Tibial nerve (tissue), 4 donors: ENCODE results near the gene RAB11FIP2. TPM values are rescaled to one million over a fixed set of nuclear protein-coding genes. Genes with fewer than 3 reads are reported as not detected.

Experiments
- DNase-seq, 2 donors: peaks; one replicate each; pipeline ENCODE4 v3.0.0-alpha.2; 2019; ENCODE audit warnings: low spot score in 2 of 2
- H3K27ac ChIP-seq, 4 donors: fragments of 200-600 bp; sonication (generic) in 3 of 4; one replicate each; pipeline ENCODE4 v1.5.1; 2017 to 2019; ENCODE audit warnings: mild to moderate bottlenecking in 1 of 4
- H3K27me3 ChIP-seq, 2 donors: fragments of 200-600 bp; sonication (generic) in 1 of 2; one replicate each; pipeline versions ENCODE4 v1.5.1 to v1.6.0; 2017 to 2019
- H3K36me3 ChIP-seq, 3 donors: fragments of 200-600 bp; sonication (generic); one replicate each; pipeline ENCODE4 v1.5.1; 2018 to 2019
- H3K4me1 ChIP-seq, 4 donors: fragments of 200-600 bp; sonication (generic) in 3 of 4; one replicate each; pipeline ENCODE4 v1.5.1; 2017 to 2019
- H3K4me3 ChIP-seq, 4 donors: fragments of 200-600 bp; sonication (generic) in 3 of 4; one replicate each; pipeline ENCODE4 v1.5.1; 2017 to 2019; ENCODE audit warnings: mild to moderate bottlenecking in 1 of 4, moderate library complexity in 1 of 4
- H3K9me3 ChIP-seq, 4 donors: fragments of 200-600 bp; sonication (generic) in 3 of 4; one replicate each; pipeline ENCODE4 v1.5.1; 2017 to 2019
- CTCF ChIP-seq, 5 experiments: fragments of 200-600 bp in 3 of 5; fragments of 450-650 bp in 2 of 5; sonication (generic) in 3 of 5; IDR thresholded peaks; one replicate each; pipeline ENCODE4 v1.5.1; 2016 to 2019; ENCODE audit warnings: antibody characterized with exemption in 5 of 5, mild to moderate bottlenecking in 3 of 5, moderate library complexity in 2 of 5
- EP300 ChIP-seq, 2 donors: sonication (generic); formaldehyde crosslinking; IDR thresholded peaks; one replicate each; pipeline ENCODE4 v1.6.1; 2017; ENCODE audit warnings: antibody characterized with exemption in 2 of 2, mild to moderate bottlenecking in 1 of 2
- POLR2A ChIP-seq, 2 donors: fragments of 450-650 bp; IDR thresholded peaks; one replicate each; pipeline ENCODE4 v1.6.1; 2017; ENCODE audit warnings: antibody characterized with exemption in 2 of 2, mild to moderate bottlenecking in 2 of 2, moderate library complexity in 2 of 2
- WGBS, 2 donors: methylation state at CpG; one replicate each; pipeline ENCODE4 v1.1.5; 2018; 5-methylcytosine and 5-hydroxymethylcytosine counted together
- total RNA-seq, 4 donors: library from RNA; depleted of rRNA; stranded (reverse); fragments of >200 nt; gene quantifications; one replicate each; pipeline ENCODE4 v1.1.0, GENCODE V29; 2016

RAB11FIP2 gene
- total RNA-seq, 4 donors from 2014 or later, result 21.3 to 35.5 (median 30.0) TPM

GRCh38 chr10:118034791-118035261 is 11.9 kb downstream of the RAB11FIP2 start:
- Histone ChIP-seq H3K4me3 (no peak overlapping the region), H3K9me3 (no peaks in the 10 kb centered on the region), H3K27me3 (no peaks in the 10 kb centered on the region), H3K27ac (no peak overlapping the region), H3K36me3 (peaks cover 0 to 17% (median 0%) of the 10 kb centered on the region in 3 donors), H3K4me1 (peaks cover 0 to 21% (median 3%) of the 10 kb centered on the region in 4 donors)
- 90 to 98% methylated on average over 4 of the region's 4 CpGs for WGBS, 2 donors
- TF ChIP-seq CTCF (IDR thresholded peaks at IDR 0.05) (no peak), EP300 (IDR thresholded peaks at IDR 0.05) (no peak), POLR2A (IDR thresholded peaks at IDR 0.05) (no peak)
- DNase-seq, result no peak

DNA sequence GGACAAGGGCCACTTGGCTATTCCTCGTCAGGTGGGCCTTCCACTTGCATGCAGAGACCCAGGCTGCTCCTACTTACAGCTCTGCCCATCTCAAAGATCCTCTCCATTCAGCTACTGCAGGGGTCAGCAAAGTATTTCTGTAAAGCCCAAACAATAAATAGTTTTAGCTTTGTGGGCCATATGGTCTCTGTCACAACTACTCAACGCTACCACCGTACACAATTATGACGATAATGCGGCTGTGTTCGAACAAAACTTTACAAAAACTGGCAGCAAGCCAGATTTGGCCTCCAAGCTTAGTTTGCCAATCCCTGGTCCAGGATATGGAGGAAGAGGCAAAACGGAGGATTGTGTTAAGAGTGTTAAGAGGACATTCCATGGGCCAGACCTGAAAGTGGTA is 12.8 kb downstream of the RAB11FIP2 start:
- H3K27ac ChIP-seq, result no peak overlapping the region
- H3K36me3 ChIP-seq, result peaks cover 0 to 17% (median 0%) of the 10 kb centered on the region in 3 donors
- no peak for DNase-seq
- H3K4me3 ChIP-seq, result no peak overlapping the region
- H3K27me3 ChIP-seq, result no peaks in the 10 kb centered on the region
- 58 to 62% methylated on average over 7 of the region's 7 CpGs for WGBS, 2 donors
- peaks cover 0 to 21% (median 3%) of the 10 kb centered on the region in 4 donors for H3K4me1 ChIP-seq
- no peaks in the 10 kb centered on the region for H3K9me3 ChIP-seq
- TF ChIP-seq POLR2A (IDR thresholded peaks at IDR 0.05) (no peak), EP300 (IDR thresholded peaks at IDR 0.05) (no peak), CTCF (IDR thresholded peaks at IDR 0.05) (no peak)

- Histone ChIP-seq H3K36me3 (peaks cover 0 to 17% (median 0%) of the 10 kb centered on the region in 3 donors), H3K9me3 (no peaks in the 10 kb centered on the region), H3K4me1 (peaks cover 0 to 31% (median 3%) of the 10 kb centered on the region in 4 donors), H3K27me3 (no peaks in the 10 kb centered on the region), H3K4me3 (no peak overlapping the region), H3K27ac (no peak overlapping the region)
- WGBS, 2 donors, result 85 to 87% methylated on average over 4 of the region's 4 CpGs
- no peak for DNase-seq
- no peak for TF ChIP-seq CTCF (IDR thresholded peaks at IDR 0.05)
- no peak for TF ChIP-seq EP300 (IDR thresholded peaks at IDR 0.05)
- no peak for TF ChIP-seq POLR2A (IDR thresholded peaks at IDR 0.05)
Measured at GRCh38 chr10:118032564-118032963, 14.2 kb downstream of the RAB11FIP2 start.

GRCh38 chr10:118031351-118032075 is 15.2 kb downstream of the RAB11FIP2 start:
- H3K4me1 ChIP-seq, result peaks cover 0 to 32% (median under 1%) of the 10 kb centered on the region in 4 donors
- peaks cover 0 to 17% (median 0%) of the 10 kb centered on the region in 3 donors for H3K36me3 ChIP-seq
- 65% methylated on average over 2 of the region's 2 CpGs for WGBS, 2 donors
- no peaks in the 10 kb centered on the region for H3K9me3 ChIP-seq
- TF ChIP-seq EP300 (IDR thresholded peaks at IDR 0.05) (no peak), CTCF (IDR thresholded peaks at IDR 0.05) (no peak), POLR2A (IDR thresholded peaks at IDR 0.05) (no peak)
- no peak for DNase-seq
- no peak overlapping the region for H3K4me3 ChIP-seq
- H3K27me3 ChIP-seq, result no peaks in the 10 kb centered on the region
- no peak overlapping the region for H3K27ac ChIP-seq

DNA sequence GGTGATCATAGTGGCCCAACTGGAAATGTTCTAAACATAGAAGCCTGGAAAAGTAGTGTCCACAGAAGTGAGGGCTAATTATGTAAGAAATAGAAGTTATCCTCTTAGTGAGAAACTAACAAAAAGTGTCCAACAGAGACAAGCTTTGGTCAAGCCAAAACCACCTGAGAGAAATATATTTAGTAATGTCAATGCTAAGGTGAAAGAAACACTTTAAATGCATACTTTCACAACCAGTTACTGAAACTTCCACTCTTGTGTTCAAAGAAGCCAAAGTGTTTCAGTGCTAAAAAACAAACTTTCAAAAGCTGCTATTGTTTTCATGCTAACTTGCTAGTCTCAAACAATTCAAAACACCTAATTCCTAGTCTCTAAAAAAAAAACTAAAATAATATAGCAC is 18.1 kb downstream of the RAB11FIP2 start:
- DNase-seq, result no peak
- Histone ChIP-seq H3K4me1 (peaks cover 0 to 18% (median 0%) of the 10 kb centered on the region in 4 donors), H3K27me3 (no peaks in the 10 kb centered on the region), H3K4me3 (no peak overlapping the region), H3K9me3 (no peaks in the 10 kb centered on the region), H3K27ac (no peak overlapping the region), H3K36me3 (peaks cover 0 to 17% (median 0%) of the 10 kb centered on the region in 3 donors)
- TF ChIP-seq EP300 (IDR thresholded peaks at IDR 0.05), result no peak
- TF ChIP-seq CTCF (IDR thresholded peaks at IDR 0.05), result no peak
- TF ChIP-seq POLR2A (IDR thresholded peaks at IDR 0.05), result no peak
